Bronchial epithelial cell (primary cell): ENCODE measurements around the gene FOXA3. TPM values are rescaled to one million over a fixed set of nuclear protein-coding genes. Genes with fewer than 3 reads are reported as not detected.

Source experiments
- DNase-seq: peaks from one replicate; pipeline ENCODE4 v3.0.0-alpha.2; 2010; ENCODE audit warnings: low read depth
- FAIRE-seq: peaks from 2 replicates; lab custom pipeline; 2011; peaks lifted over from hg19 to GRCh38; lab: Jason Lieb, UNC
- H3K27me3 ChIP-seq: 2 replicates; pipeline ENCODE4 v1.5.1; 2011; ENCODE audit warnings: low read length; ENCODE audit not compliant: control insufficient read depth, insufficient read depth
- H3K36me3 ChIP-seq: 2 replicates; pipeline ENCODE4 v1.5.1; 2011; ENCODE audit warnings: low read length; ENCODE audit not compliant: control insufficient read depth, insufficient read depth
- H3K4me3 ChIP-seq: 2 replicates; pipeline ENCODE4 v1.5.1; 2011; ENCODE audit warnings: mild to moderate bottlenecking, low read depth, low read length, control low read depth
- CTCF ChIP-seq: IDR thresholded peaks from 2 replicates; pipeline ENCODE4 v1.5.1; 2011; ENCODE audit warnings: mild to moderate bottlenecking, moderate library complexity, low read length, control low read depth, inconsistent platforms; ENCODE audit not compliant: insufficient read depth, severe bottlenecking
- total RNA-seq: library from RNA; depleted of rRNA; stranded (reverse); fragments of >200 nt; gene quantifications from 2 replicates; pipeline ENCODE4 v1.2.1, GENCODE V29; 2014

The FOXA3 gene
- total RNA-seq, 1 donor from 2014 or later: not detected

- DNase-seq: no peak
- Histone ChIP-seq H3K4me3 (no peak overlapping the region), H3K36me3 (peaks cover 43% of the 10 kb centered on the region), H3K27me3 (no peaks in the 10 kb centered on the region)
- no peak for TF ChIP-seq CTCF
- no peak for FAIRE-seq
Measured at GRCh38 chr19:45823182-45823581, 40.9 kb upstream of the FOXA3 start.

- H3K4me3 ChIP-seq: no peak overlapping the region
- DNase-seq (peak; percentile 39), FAIRE-seq (no peak)
- peaks cover 49% of the 10 kb centered on the region for H3K36me3 ChIP-seq
- TF ChIP-seq CTCF: no peak
- H3K27me3 ChIP-seq: no peaks in the 10 kb centered on the region
Measured at GRCh38 chr19:45824041-45824471, 40.1 kb upstream of the FOXA3 start.

GRCh38 chr19:45824531-45825262 lies 39.4 kb upstream of the FOXA3 start:
- Histone ChIP-seq H3K27me3 (no peaks in the 10 kb centered on the region), H3K4me3 (no peak overlapping the region), H3K36me3 (peaks cover 51% of the 10 kb centered on the region)
- FAIRE-seq (no peak), DNase-seq (no peak)
- no peak for TF ChIP-seq CTCF

- H3K36me3 ChIP-seq: peaks cover 56% of the 10 kb centered on the region
- DNase-seq (no peak), FAIRE-seq (no peak)
- no peaks in the 10 kb centered on the region for H3K27me3 ChIP-seq
- TF ChIP-seq CTCF: no peak
- H3K4me3 ChIP-seq: no peak overlapping the region
Measured at GRCh38 chr19:45825263-45825605, 38.9 kb upstream of the FOXA3 start.

GRCh38 chr19:45825917-45826893 lies 37.9 kb upstream of the FOXA3 start:
- no peak for TF ChIP-seq CTCF
- Histone ChIP-seq H3K36me3 (peaks cover 57% of the 10 kb centered on the region), H3K4me3 (no peak overlapping the region), H3K27me3 (no peaks in the 10 kb centered on the region)
- DNase-seq: no peak
- no peak for FAIRE-seq
